ENCODE measurements around the gene IL20RA. TPM values are rescaled to one million over a fixed set of nuclear protein-coding genes. Genes with fewer than 3 reads are reported as not detected.

Gene IL20RA
- total RNA-seq, 2 experiments from 2014 or later: not detected

DNA sequence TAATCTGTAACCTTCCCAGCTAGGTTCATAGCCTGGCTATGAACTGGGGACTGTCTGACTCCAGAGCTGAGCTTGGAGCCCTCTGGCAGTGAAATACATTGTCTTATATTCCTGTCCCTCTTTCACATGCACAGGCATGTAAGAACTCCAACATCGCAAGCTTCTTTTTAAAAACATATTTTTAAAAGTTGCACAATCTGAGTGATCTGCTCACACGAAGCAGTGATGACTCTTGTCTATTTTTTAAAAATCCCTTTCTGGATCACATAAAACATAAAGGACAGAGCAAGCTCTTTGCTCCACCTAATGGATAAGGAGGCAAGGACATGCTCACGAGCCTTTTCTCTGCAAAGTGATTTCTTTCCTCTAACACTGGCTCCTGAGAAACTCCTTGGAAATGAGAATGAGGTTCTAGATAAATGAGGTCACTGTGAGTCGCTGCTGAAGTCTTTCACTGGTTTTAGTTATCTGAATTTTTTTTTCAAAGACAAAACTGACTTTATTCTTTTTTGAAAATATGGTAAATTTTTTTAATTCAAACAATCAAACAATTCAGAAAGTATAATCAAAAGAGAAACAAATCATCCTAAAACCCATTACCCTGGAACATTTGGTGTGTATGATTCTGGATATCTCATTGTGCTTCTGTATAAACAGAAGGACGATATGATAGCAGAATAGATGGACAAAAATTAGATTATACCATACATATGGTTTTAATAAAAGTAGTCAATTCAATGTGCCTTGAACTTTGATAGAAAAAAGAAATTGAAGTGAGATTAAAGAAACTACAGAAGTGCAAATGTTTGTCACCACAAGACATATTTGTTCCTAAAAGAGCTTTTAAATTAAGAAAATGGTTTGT lies 30.8 kb downstream of the IL20RA start:
- no peak overlapping the region for H3K4me3 Mint-ChIP-seq
- intact Hi-C loops (cut with micrococcal nuclease): no loop called here
- no peaks in the 10 kb centered on the region for H3K4me1 Mint-ChIP-seq (ENCODE audit: low read depth)
- TF ChIP-seq, protein P1, sequence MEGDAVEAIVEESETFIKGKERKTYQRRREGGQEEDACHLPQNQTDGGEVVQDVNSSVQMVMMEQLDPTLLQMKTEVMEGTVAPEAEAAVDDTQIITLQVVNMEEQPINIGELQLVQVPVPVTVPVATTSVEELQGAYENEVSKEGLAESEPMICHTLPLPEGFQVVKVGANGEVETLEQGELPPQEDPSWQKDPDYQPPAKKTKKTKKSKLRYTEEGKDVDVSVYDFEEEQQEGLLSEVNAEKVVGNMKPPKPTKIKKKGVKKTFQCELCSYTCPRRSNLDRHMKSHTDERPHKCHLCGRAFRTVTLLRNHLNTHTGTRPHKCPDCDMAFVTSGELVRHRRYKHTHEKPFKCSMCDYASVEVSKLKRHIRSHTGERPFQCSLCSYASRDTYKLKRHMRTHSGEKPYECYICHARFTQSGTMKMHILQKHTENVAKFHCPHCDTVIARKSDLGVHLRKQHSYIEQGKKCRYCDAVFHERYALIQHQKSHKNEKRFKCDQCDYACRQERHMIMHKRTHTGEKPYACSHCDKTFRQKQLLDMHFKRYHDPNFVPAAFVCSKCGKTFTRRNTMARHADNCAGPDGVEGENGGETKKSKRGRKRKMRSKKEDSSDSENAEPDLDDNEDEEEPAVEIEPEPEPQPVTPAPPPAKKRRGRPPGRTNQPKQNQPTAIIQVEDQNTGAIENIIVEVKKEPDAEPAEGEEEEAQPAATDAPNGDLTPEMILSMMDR (IDR thresholded peaks at IDR 0.05): no peak
- no peak for ATAC-seq
- no peak overlapping the region for H3K27ac Mint-ChIP-seq
- H3K36me3 Mint-ChIP-seq (ENCODE audit: low read depth): no peaks in the 10 kb centered on the region
- POLR2A ChIA-PET: no interaction called here
- no peaks in the 10 kb centered on the region for H3K9me3 Mint-ChIP-seq
- H3K27me3 Mint-ChIP-seq: peaks cover 46% of the 10 kb centered on the region
- DNase-seq: no peak
- CTCF ChIA-PET: interaction anchor here (1.0 to 1.7 kb wide), 4 partner anchors 41 to 222 kb away, joined by 3 to 4 read pairs (median 4); partner anchors contain the start of genes MAP3K5 and SLC35D3

DNA sequence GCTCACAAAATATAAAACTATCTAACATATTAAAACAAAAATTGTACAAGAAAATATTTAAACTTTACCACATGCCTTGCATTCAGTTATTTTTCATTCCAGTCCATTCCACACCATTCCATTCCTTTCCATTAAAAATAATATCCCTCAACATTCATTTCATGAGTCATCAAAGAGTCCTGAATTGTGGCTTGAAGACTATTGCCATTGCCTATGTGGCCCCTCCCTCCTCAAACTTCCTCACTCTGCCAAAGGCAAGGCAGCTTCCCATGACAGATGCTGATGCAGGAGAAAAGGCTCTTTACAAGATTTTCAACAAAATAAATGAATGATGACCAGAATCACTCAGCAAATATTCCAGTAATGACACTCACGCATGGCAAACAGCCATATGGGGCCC lies 31.7 kb downstream of the IL20RA start:
- H3K4me3 Mint-ChIP-seq: no peak overlapping the region
- H3K27ac Mint-ChIP-seq: no peak overlapping the region
- CTCF ChIA-PET: interaction anchor here (1.0 to 1.2 kb wide), 3 partner anchors 91 to 221 kb away, joined by 3 to 4 read pairs (median 3); partner anchors contain the start of genes MAP3K5 and SLC35D3
- DNase-seq: no peak
- peaks cover 48% of the 10 kb centered on the region for H3K27me3 Mint-ChIP-seq
- POLR2A ChIA-PET: no interaction called here
- intact Hi-C loops (cut with micrococcal nuclease): no loop called here
- no peak for ATAC-seq
- no peaks in the 10 kb centered on the region for H3K9me3 Mint-ChIP-seq
- TF ChIP-seq, protein P1 (IDR thresholded peaks at IDR 0.05): no peak
- no peaks in the 10 kb centered on the region for H3K4me1 Mint-ChIP-seq (ENCODE audit: low read depth)
- H3K36me3 Mint-ChIP-seq (ENCODE audit: low read depth): no peaks in the 10 kb centered on the region

DNA sequence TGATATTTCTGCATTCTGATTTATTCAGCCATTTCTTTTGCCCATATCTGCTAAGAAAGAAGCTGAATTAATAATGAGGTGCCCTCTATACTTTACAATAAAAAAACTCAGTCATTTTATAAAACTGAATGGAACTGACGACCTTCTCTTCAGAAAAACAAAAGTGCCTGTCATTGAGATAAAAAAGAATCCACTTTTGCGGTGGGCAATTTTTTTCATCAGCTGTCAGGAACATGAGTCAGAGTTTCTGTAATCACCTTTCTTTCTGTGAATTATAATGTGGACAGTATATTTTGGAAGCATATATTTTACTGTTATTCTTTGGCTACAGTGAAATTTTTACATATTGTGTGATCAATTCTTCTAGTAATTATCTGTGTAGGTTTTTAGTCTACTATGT lies 33.4 kb downstream of the IL20RA start:
- DNase-seq: no peak
- Mint-ChIP-seq H3K9me3 (no peaks in the 10 kb centered on the region), H3K27ac (no peak overlapping the region), H3K36me3 (ENCODE audit: low read depth) (no peaks in the 10 kb centered on the region), H3K4me1 (ENCODE audit: low read depth) (no peaks in the 10 kb centered on the region), H3K27me3 (peaks cover 45% of the 10 kb centered on the region), H3K4me3 (no peak overlapping the region)
- POLR2A ChIA-PET: no interaction called here
- intact Hi-C loops (cut with micrococcal nuclease): no loop called here
- no peak for ATAC-seq
- TF ChIP-seq, protein P1 (IDR thresholded peaks at IDR 0.05): no peak
- CTCF ChIA-PET: no interaction called here

DNA sequence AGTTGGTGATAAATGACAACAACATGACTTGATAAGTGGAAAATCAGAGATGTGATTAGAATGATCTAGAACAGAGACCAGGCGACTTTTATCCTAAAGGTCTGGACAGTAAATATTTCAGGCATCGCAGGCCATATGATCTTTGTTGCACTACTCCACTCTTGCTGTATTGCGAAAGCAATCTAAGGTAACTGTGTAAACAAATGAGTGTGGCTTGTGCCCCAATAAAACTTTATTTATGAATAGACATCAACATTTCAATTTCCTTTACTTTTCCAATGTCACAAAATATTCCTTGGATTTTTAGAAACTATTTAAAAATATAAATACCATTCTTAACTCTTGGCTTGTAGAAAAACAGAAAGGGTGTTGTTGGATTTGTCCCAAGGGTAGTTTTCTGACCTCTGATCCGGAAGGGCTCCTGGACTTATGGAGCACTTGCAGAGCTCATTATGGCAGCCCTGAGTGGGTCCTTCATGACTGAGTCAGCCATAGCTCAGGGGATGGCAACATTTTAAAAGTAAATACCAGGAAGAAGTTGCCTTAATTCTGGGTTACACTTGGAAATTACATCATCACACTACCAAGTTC lies 34.5 kb downstream of the IL20RA start:
- intact Hi-C loops (cut with micrococcal nuclease): no loop called here
- Mint-ChIP-seq H3K36me3 (ENCODE audit: low read depth) (no peaks in the 10 kb centered on the region), H3K27me3 (peaks cover 34% of the 10 kb centered on the region), H3K27ac (no peak overlapping the region), H3K4me3 (no peak overlapping the region), H3K9me3 (no peaks in the 10 kb centered on the region), H3K4me1 (ENCODE audit: low read depth) (no peaks in the 10 kb centered on the region)
- ATAC-seq: no peak
- CTCF ChIA-PET: no interaction called here
- no peak for DNase-seq
- TF ChIP-seq, protein P1 (IDR thresholded peaks at IDR 0.05): no peak
- POLR2A ChIA-PET: no interaction called here

DNA sequence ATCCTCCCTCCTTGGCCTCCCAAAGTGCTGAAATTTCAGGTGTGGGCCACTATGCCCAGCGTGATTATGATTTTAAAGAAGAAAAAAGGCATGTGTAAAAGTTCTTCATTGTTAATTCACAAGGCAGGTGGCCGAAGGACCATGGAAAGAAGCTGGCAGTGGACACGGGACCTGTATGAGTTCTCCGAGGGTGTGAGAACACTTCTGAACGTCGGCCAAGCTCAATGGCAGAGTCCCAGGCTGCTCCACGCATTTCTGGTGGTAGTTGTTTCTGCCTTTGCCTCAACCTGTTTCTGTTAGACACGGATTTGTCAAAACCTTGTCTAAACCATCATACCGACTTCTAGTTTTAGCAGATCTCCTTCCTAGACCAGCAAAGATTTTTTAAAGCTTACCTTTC lies 36.6 kb downstream of the IL20RA start:
- ChIA-PET POLR2A (no interaction called here), CTCF (interaction anchor here (1.1 to 1.2 kb wide), 2 partner anchors 20 to 163 kb away, joined by 3 read pairs; no protein-coding TSS in a partner anchor)
- Mint-ChIP-seq H3K36me3 (ENCODE audit: low read depth) (no peaks in the 10 kb centered on the region), H3K4me3 (no peak overlapping the region), H3K27me3 (peaks cover 27% of the 10 kb centered on the region), H3K27ac (no peak overlapping the region), H3K4me1 (ENCODE audit: low read depth) (no peaks in the 10 kb centered on the region), H3K9me3 (no peaks in the 10 kb centered on the region)
- TF ChIP-seq, protein P1 (IDR thresholded peaks at IDR 0.05): no peak
- intact Hi-C loops (cut with micrococcal nuclease): no loop called here
- ATAC-seq (no peak), DNase-seq (no peak)

All from activated CD8-positive, alpha-beta T cell treated with anti-CD3 and anti-CD28 coated beads for 36 hours (primary cell).